NCI-H2196 (cell line): ENCODE measurements around the gene FHIP1A.
A peak's percentile ranks its signal among the peaks of the same experiment; 100 is the strongest.

Experiments used
- DNase-seq: peaks from one replicate; lab custom pipeline; 2025; ENCODE audit not compliant: unreplicated experiment; lab: John Stamatoyannopoulos, UW

FHIP1A gene

DNA sequence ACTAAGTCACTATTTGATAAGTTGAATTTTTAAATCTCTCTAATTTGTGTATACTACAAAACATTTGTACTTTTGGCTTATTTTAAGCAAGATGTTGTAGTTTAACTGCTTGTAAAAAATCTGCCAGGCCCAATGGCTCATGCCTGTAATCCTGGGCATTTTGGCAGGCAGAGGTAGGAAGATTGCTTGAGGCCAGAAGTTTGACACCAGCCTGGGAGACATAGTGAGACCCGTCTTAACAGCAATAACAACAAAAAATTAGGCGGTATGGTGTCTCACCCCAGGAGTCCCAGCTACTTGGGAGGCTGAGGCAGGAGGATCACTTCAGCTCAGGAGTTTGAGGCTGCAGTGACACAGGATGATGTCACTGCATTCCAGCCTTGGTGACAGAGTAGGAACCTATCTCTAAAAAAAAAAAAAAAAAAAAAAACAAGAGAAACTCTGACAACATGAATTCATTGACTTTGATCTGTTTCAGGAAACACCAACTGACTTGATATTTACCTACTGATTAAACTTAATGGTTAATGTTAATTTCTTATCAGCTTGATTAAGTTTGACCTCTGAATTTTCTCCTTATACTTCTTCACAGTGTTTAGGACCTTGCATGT lies 8.9 kb downstream of the FHIP1A start:
- DNase-seq = no peak

DNA sequence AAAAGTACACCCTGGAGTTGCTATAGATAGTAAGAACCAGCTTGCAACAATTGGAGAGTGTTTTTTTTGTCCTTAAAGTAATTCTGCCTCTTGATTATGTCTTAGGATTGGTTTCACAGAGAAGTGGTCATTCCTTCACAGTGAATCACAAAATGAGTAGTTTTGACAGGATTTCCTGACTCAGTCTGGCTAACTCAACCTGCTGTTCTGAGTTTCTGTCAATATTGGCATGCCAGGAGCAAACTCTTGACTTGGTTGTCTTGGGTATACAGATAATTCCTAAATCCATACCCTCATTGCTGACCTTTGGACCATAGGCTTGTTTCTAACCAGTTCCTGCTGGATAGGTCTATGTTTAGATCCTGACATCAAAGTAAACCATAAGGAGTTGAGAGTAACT lies 9.4 kb downstream of the FHIP1A start:
- no peak for DNase-seq

DNA sequence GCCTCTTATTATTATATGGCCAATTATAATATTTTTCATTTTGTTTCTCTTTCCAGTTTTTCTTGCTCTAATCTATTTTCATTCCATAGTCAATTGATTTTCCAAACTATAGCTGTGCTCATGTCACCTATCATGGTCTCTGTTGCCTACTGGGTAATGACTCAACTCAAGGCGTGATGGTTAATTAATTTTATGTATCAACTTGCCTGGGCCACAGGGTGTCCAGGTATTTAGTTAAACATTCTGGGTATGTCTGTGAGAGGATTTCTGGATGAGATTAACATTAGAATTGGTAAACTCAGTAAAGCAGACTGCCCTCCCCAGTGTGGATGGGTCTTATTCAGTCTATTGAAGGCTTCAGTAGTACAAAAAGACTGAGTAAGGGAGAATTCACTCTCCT lies 9.9 kb downstream of the FHIP1A start:
- DNase-seq = no peak

DNA sequence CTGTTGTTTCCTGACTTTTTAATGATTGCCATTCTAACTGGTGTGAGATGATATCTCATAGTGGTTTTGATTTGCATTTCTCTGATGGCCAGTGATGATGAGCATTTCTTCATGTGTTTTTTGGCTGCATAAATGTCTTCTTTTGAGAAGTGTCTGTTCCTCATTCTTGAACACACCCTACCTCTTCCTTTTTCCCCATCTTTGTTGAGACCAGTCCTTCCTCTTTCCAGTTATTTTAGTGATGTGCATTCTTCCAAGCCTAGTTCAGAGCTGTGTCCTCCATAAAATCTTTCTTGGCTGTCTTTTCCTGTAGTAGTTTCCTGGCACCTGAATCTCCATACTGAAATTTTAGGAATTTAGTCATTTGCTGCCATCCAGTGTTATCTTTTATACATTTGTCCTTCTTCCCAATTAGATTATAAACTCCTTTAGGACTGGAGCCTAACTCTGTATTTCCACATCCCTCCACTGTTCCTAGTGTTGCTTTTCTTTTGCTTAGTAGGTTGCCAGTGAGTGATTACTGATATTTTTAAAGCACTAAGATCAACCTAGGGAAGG lies 11.4 kb downstream of the FHIP1A start:
- DNase-seq = no peak

DNA sequence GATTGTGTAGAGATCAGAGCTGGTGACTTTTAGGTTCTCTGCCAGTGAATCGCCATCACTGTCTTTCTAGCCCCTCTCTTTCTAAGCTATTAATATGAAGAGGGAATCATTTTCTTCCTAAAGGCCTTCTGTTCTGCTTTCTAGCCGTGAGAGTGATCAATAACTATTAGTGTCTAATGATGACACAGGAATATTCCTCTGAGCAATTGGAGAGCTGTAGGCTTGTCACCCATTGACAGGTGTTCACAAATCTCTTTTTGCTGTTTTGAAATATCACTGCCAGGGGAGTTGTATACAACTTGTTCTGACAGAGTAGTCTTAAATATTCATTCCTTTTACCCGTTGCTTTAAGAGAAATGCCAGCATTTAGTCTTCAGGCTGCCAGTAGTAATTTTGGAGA lies 13.9 kb downstream of the FHIP1A start:
- DNase-seq = no peak

DNA sequence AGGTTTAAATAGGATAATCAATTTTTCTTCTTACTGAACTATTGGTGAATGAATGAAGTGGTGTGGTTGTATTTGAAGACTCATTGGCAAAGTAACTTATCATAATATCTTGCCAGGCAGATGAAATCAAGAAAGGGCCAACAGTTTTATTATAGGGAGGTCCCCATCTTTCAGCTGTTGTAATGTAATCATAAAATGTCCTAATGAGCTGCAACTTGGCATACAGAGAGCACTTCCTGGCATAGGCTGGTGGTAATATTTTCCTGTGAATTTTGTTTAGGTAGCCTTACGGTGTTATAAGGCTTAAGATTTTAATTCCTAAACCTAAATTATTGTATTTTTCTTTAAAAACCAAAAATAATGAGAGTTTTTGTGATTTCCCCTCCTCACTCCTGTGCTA lies 17.5 kb downstream of the FHIP1A start:
- DNase-seq = no peak

DNA sequence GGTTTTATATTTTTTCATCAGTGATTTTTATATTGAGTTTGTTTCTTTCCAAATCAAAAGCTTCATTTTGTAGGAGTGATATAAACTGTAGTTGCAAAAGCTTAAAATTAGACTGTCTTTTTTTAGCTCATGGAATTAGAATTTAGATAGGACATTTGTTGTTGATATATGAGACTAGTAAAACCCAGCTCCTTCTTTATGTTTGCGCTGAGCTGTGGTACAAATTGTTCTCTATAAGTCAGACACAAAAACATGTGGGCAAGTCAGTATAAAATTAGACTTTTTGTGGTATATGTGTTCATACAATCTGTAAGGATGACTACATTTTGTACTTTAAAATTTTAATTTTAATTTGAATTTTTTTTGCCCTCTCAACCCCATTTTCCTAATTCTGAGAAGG lies 18.3 kb downstream of the FHIP1A start:
- DNase-seq = no peak

DNA sequence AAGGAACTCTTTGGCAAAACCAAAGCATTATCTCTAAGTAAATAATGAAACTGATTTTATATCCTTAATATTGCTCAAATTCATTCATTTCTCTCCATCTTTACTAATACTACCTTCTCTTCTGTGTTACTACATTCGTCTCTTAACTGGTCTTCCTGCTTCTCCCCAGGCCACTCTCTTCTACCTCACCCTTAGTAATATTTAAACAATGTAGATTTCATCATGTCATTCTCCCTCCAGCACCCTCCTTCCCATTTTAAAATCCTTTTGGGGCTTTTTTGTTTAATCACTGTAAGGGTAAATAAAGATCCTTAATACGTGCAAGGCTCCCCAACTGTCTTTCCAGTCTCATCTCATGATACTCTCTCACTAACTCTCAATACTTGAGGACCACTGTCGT lies 19.4 kb downstream of the FHIP1A start:
- DNase-seq = no peak

DNA sequence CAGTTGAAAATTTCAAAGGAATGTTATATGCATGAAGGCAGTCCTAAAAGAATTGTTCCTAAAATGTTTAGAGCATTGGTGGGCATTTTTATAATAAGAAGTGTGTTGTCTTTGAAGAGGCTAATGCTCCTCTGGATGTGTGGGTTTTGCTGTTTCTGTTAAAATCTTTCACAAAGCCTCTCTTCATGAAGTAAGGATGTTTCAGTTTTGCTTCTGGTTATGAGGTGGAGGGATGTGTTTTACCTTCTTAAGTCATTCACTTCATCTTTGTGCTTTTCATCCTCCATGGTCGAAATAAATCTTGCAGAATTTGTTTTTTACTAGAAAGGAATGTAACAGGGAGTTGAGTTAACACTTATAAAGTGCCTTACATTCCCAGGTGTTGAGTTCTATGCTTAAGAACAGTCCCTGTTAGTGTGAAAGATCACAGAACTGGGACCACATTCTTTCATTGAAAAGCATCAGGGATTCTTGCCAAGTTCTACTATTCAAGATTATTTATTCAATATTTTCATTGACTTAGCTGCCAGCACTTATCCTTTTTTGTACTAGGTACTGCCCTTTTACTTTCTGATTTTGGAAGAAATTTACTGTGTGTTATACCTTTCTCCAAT lies 21.1 kb downstream of the FHIP1A start:
- no peak for DNase-seq

DNA sequence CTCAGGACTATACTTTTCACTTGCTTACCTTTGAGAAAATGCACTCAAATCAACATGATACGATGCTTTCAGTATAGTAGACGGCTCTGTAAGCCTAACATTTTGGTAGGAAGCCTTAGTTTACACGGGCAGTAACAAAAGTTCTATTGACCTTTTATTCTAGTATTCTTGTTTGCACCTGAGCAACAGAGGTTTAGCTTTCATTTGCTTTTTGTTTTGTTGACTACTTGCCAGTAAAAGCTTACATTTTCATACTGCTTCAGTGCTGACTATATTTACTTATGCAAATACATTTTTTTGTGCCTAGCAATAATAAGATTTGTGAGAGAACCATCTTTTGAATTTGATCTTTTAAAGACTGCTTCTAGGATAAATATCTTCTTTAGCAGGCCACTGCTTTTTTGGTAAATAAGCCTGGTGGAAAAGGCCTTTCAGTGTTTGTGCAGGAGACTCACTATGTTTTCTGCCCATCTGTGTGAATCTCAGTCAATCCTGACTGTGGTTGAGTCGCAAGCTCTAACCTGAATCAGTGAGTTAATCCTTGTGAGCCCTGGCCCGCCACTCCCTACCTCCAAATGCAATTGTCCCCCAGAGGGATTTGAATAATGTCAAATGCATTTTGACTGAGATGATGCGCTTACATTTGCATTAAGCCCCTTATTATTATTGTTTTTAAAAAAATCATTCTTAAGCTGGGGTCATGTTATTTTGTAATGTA lies 21.9 kb downstream of the FHIP1A start:
- no peak for DNase-seq

DNA sequence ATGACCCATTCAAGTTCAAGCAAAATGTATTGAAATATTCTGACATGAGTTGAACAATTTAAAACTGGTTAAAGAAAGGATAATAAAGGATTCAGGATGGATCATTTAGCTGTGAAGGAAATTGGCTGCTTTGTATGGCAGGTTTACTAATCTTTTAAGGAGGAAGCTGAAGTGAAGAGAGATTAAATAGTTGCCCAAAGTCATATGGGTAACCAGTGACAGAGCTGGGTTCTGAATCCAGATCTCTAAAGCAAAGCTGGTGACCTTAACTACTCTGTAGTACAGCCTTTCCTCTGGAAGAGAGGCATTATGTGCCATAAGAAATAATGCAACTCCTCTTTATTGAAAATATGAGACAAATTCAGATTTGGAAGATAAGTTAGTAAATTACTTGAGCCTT lies 22.8 kb downstream of the FHIP1A start:
- DNase-seq = no peak

DNA sequence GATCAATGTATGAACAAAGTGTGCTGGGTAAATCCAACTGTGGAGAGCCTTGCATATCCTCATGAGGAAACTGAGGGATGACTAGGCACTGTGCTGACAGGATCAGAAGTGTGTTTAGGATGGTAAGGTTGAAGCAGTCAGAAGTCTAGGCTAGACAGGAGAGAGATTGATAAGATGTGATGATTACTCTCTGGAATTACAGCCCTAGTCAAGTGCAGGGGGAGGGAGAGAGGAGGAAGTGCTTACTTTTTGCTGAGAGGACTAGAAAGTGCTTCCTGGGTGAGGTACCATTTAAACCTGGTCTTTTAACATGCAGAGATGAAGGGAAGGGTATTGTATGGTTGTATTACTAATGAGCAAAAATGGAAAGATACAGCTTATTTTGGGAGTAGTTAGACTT lies 23.7 kb downstream of the FHIP1A start:
- no peak for DNase-seq

DNA sequence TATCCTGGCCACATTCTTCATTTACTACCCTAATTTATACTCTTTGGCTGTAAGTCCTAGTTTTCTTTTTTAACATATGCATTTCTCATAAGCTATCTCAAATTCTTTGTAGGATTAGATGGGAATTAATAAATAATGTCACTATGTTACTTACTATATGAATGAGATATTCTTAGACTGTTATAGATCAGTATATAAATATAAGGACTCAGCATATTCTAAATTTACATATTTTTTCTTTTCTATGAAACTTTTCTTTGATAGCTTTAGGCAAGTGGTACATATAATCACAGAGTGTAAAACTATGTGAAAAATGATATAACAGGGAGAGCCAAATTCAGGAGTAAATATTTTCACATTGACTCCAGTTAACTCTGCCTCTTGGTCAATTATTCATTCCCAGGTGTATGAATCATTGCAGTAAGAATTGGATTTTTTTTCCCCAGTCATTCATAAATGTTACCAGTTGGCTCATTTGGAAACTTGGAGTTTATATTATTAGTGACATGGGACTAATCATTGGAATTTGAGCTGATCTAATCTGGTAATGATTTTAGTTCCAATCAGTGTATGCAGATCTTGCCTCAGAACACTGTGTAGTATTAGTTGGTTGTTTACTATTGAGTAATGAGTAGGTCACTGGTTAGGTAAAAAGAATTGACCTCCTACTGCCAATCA lies 25.3 kb downstream of the FHIP1A start:
- DNase-seq = no peak

DNA sequence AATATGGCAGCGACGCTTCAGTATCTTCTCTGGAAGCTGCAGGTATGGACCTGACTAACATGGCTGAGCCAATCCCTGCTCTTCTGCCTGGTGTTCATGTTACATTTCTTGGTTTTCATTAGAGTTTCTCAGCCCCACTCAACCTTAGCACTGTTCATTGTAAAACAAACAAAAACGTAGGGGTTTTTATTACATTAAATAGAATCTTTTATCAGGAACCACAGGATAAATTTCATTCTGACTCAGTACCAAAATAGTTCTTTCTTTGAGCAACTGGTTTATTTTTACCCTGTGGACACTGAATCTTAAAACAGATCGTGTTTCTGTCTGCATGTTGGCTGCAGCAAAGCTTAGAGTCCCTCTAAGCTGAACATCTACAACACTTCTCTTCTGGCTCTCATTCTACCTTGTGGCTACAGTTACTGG lies 27.1 kb downstream of the FHIP1A start:
- peak; percentile 8 for DNase-seq

DNA sequence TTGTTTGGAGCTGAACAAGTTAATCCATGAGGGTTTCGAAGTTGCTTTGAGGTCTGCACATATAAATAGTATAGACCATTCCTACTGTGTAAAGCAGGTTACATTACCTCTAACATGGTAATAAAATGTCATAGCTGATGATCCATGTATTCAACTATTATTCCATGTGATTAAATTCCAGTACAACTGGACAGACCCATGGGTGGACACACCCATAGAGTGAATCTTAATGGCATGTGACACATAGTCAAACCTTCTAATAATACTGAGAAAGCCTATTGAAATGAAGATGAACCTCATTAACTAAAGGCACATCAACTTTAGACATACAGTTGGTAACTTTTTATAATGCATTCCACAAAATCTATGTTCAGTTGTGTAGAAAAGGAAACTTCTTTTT lies 28.5 kb downstream of the FHIP1A start:
- DNase-seq = no peak

DNA sequence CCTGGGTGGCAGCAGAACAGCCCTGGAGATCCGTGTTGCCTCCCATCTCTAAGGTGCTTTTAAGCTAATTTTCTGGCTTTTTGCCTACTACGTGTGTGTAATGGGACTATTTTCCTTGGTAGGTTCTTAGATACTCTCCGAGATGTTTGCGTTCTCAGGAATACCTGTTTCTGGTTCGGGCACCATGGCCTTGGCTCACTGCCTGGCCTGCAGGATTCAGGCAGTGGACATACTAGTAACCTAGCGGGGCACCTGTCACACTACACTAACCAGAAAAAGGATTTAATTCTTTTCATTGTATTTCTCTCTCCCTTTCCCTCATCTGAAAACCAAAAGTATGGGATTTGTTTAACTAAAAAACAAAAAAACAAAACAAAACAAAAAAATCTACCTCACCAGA lies 29.2 kb downstream of the FHIP1A start:
- DNase-seq = no peak

DNA sequence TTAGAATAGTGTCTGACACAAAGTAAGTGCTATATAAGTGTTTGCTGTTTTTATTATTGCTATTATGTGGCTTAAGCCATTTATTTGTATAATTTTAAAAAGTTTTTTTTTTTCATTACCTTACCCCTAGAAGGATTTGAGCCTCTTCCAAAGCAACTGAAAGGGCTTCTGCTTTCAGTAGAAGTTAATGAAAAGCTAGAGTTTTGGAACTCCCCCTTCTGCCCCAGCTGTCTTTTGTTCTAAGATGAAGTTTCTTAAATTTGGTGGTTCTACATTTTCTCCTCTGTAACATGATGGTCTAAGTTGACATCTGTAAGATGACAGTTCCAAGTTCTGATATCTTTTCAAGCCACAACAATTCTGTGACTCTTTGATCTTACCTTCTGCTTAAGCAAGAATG lies 30.3 kb downstream of the FHIP1A start:
- no peak for DNase-seq

DNA sequence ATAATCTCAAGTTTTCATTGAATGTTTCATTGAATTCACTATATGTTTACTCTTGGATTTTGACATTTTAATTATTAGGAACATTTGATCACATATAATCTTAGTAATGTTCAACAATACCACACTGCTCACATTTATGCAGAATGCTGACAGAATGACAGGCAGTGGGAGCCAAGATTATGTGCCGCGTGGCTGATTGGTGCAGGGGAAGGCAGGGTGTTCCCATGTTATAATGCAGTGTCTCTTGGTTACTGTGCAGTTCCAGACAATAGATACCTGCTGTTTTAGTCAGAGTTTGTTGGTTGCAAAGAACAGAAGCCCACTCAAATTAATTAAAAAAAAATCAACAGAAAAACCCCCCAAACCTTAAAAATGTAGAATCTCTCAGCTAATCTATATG lies 33.0 kb downstream of the FHIP1A start:
- DNase-seq = no peak

DNA sequence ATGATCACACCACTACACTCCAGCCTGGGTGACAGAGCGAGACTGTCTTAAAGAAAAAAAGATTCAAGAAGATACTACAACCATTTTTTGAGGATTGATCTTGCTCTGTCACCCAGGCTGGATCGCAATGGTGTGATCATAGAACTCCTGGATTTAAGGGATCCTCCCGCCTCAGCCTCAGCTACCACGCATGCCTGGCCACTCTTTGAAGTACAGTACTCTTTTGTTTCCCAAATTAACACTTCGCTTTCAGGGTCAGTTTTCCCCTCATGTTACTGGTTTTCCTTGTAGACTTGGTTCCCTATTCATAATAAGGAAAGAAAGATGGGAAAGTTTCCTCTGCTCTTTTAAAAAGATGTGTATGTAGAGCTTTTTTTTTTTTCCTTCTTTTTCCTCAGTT lies 34.3 kb downstream of the FHIP1A start:
- no peak for DNase-seq

DNA sequence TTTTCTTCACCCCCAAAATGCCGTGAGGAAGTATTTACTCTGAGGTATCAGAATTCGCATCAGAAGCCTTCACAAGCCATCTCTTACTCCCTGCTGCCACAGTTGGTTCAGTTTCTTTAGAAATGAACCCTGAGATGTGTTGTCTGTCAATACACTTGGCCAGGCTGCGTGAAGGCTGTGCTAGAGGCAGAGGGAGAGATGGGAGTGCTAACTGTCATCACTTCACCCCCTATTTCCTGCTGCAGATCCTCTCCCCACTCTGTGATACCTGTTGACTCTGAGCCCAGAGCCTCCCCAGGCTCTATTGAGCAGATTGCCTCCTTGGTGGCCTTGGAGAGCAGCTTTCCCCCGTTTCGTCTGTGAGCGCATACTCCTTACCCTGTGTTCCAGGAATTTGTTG lies 34.8 kb downstream of the FHIP1A start:
- no peak for DNase-seq

DNA sequence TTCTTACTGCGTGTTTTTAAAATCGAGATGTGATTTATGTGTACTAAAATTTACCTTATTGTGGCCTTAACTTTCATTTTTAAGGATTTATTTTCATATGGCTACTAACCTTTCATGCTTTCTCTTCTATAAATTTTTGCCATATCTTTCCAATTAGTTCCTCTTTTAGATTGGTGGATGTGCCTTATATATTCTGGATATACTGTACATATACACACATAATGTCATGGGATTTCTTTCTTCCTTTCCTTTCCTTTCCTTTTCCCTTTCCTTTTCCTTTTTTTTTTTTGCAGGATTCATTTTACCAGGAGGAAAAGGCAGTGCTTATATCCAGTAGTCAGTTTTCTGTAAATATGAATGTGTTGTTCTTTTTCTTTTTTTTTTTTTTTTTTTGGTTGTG lies 37.2 kb downstream of the FHIP1A start:
- no peak for DNase-seq

DNA sequence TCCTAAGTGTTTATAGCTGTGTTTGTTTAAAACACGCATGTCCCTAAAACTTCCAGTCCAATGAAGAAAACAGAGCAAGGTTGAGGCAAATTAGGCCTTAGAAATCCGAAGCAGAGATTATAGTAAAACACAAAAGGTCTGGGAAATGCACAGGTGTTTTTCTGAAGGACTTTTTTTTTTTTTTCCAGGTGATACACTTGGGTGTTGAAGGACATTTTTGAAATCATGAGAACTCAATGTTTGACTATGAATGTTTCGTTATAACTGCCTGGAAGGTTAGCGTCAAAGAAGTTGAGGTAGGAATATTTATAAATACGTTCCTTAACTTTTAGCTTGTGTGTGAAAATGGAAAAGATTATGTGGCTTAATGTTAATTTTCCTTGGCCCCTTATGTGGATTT lies 45.5 kb downstream of the FHIP1A start:
- no peak for DNase-seq
